HTR-8/SVneo (cell line): Measurements from ENCODE around the gene LGR4.

Experiments used
- DNase-seq: peaks from one replicate; pipeline ENCODE4 v3.0.0; 2011; ENCODE audit warnings: low spot score, mixed read lengths; ENCODE audit not compliant: insufficient read length
- FAIRE-seq: peaks from 2 replicates; lab custom pipeline; 2011; peaks lifted over from hg19 to GRCh38; lab: Jason Lieb, UNC

The LGR4 gene

DNA sequence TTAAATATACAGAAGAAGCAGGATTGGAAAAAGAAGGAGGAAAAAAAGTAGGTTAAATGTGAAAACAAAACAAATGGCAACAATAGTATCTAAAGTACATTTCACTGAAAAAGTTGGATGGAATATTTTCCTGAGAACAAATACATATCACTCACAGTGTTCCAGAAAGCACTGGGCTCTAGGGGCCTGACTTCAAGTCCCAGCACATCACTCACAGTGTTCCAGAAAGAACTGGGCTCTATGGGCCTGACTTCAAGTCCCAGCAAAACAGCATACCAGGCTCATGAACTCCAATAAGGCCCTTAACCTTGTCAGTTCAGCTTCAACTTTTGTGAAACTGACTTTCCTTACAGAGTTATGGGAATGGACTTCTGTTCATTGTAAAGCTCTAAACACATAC, 63.5 kb downstream of the LGR4 start:
- DNase-seq, result no peak
- FAIRE-seq, result no peak

DNA sequence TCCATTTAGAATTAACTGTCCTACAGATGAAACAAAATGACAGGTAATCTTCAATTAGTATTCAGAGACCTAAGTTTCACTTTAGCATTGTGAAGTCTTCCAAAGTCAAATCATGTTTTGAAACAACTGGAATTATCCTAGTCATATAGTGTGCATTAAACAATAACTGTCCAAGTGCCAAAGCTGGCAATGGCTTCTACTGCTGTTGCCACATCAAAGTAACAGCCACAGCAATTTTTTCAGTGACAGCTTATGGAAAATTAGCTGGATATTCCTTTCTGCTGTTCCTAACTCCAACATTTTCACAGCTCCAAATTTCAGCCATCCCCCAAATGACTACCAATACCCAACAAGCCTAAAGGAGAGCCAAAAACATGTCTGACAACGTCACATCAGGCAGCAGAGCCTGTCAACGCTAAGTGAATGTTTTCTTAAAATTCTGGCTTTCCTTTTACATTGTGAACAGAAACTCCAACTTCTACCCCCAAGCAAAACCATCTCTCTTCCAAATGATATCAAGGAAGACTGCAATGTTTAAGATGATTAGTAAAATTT, 64.3 kb downstream of the LGR4 start:
- FAIRE-seq (no peak), DNase-seq (no peak)

DNA sequence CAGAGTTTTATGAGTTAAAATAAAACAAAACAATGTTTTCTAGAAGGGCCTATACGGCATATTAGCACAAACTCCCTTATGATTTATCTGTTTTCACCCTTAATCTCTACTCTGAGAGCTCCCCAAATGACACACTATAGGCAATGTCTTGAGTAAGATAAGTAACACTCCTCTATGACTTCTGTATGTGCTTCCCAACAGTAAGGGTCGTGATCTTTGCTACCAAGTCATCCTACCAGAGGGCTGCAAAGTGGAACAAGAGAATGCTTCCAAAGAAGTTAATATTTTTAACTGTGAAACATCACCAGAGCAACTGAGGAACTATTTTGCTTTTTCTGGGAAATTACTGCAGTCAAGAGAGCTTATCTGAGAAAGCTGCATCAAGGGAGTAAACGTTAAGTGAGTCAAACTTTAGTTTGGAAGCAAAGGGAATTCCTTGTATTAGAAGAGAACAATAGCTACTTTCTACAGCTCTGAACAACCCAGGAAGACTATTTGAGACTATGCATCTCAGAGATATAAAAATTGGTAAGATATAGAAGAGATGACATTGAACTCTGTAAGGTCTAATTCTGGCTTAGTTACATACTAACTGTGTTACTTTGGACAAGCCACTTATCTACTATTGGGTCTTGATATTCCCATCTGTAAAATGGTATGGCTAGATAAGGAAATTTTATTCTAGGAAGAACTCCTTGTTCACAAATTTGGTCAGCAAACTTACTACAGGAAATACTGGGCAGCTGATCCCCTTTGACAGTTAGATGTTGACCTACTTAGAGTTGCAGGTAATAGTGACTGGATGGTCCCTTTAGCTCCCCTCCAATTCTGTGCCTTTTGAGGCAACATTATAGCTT, 65.9 kb downstream of the LGR4 start:
- FAIRE-seq (no peak), DNase-seq (no peak)

DNA sequence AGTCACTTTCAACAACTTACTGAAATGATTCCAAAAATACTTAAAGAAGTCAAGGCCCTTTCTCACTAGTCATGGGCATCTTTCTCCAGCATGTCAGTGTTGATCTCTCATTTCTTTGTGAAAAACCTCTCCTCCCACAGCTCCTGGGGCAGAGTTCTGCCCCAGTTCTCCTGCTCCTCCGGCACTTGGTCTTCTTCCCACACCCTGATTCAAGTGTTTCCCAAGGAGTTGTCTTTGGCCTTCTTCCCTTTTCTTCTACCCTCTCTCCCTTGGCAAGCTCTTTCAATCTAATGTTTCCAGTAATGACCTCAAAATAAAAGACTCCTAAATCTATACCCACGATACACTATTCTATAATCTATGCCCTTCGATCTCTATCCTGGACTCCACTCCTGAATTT, 67.5 kb downstream of the LGR4 start:
- no peak for DNase-seq
- no peak for FAIRE-seq

DNA sequence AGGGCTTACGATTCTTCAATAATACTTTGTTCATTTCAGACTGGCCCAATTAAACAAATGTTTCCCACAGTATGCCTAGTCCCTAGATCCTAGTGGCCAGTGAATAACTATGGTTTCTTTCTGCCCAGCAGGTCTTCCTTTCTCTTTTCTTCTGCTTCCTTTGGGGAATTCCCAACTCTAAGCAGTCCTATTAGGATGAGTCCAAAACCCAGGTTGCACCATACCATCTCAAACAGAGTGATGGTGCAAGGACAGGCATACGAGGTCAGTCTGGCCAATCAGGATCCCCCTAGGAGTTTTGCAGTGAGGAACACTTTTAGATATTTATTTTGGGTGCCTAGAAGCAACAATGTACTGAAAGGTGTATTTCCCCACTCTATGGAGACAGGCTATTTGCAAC, 68.2 kb downstream of the LGR4 start:
- FAIRE-seq (no peak), DNase-seq (no peak)

DNA sequence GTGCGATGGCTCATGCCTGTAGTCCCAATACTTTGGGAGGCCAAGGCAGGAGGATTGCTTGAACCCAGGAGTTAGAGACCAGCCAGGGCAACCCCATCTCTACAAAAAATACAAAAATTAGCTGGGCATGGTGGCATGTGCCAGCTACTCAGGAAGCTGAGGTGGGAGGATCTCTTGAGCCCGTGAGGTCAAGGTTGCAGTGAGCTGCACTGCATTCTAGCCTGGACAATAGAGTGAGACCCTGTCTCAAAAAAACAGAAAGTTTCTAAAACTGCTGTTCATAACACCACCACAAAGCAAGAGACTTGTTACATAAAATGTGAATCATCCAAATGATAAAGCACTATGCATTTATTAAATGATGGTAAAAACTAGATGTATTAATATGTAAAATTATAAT, 69.4 kb downstream of the LGR4 start:
- DNase-seq (no peak), FAIRE-seq (no peak)

DNA sequence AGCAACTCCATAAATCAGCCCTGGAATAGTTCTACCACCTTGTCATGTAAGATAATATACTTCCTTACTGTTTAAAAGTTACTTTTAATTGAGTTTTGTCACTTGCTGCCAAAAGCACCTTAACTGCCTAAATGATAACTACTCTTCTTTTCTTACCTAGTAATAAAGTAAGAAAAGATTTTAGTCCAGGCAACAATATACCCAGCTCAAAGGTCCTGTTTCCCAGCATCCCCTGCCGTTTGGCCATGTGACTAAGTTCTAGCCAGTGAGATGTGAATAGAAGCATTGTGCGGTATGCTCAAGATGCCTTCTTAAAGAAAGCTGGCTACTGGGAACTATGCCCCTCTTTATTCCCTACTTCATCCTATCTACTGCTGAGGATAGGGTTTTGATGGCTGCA, 70.1 kb downstream of the LGR4 start:
- FAIRE-seq (no peak), DNase-seq (no peak)

DNA sequence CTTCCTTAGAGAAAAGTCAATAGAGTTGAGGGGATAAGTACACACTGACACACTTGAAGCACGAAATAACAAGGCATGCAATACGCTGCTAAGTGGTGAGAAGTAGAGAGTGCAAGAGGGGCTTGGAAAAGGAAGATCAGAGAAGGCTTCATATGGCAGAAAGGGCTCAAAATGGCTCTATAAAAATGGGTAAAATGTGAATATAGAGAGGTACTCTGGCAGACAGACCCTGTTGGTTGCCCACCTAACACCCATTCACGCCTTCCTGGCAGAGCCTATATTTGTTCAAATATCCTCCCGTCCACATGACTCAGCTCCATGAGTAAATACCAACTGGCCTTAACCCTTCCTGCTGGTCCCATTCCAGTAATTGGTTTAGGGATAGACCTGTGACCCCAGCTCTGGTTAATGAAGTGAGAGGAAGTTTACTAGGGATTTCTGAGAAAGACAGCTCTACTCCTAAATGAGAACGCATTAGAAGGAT, 70.7 kb downstream of the LGR4 start:
- FAIRE-seq, result no peak
- DNase-seq, result no peak

DNA sequence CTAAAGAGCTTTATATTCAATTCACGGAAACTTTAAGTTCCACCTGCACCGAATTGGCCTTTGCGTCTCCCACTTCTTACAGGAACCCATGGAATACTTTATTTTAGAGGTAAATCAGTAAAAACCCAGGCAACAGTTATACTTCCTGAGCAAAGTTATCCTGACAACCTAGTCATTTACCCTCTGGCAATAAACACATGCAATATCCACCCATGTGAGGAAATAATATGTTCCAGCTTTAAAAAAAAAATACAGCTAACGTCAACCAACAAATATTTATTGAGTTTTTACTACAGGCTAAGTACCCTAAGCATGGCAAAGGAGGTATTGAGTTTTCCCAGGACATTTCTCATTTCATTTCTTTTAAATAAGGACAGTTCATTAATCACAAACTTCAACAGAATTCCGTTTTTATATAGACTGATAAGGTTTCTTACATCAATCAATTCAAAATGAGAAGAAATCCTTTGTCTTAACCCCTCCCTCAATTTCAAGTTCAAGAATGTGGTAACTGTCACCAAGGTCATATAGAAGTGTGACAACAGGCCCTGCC, 71.2 kb downstream of the LGR4 start:
- FAIRE-seq, result no peak
- no peak for DNase-seq

DNA sequence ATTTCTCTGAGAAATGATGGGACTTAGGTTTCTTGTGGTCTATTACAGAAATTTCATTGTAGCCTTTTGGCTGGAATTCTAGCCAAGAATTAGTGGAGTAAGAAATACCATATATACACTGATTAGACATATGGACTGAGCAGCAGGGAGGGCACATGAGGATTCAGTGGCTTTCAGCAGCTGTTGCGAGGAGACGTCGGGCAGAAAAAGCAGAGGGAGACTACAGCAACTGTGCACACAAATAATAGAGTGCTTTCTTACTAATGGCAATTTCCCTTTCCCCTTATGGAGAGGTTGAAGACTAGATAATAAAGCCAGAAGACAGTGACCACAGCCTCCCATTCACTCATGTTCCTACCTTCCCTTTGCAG, 74.2 kb downstream of the LGR4 start:
- FAIRE-seq (no peak), DNase-seq (no peak)

DNA sequence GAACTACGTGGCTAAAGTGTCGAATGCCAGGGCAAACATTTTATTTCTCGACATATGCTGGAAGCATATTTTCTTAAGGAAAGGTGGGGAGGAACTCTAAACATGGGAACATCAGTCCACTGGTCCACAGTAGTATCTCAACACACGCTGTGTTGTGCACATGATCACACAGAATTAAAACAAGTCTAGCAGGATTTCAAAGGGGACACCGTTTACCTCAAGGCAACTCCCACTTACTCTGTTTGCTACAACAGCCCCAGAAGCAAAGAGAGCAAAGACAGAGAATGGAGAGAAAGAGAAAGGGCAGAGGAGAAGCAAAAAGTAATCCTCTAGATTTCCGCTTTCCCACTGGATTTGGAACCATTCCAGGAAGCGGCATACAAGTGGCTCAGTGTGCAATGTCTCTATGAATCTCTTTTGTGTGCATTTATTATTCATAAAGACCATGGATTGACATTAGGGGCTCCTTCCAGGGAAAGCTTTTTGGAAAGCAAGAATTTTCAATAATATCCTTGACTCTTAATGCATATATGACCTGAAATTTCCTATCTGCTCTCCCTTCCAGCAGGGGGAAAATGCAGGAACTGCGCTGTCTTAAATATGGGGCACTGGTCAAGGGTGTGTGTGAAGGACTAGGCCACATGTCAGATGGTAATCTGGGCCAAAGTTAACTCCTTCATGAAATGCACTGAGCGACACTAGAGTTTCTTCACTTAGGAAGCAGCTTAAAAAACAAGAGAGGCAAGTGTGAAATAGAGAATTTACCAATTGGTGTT, 74.8 kb downstream of the LGR4 start:
- FAIRE-seq (no peak), DNase-seq (no peak)

DNA sequence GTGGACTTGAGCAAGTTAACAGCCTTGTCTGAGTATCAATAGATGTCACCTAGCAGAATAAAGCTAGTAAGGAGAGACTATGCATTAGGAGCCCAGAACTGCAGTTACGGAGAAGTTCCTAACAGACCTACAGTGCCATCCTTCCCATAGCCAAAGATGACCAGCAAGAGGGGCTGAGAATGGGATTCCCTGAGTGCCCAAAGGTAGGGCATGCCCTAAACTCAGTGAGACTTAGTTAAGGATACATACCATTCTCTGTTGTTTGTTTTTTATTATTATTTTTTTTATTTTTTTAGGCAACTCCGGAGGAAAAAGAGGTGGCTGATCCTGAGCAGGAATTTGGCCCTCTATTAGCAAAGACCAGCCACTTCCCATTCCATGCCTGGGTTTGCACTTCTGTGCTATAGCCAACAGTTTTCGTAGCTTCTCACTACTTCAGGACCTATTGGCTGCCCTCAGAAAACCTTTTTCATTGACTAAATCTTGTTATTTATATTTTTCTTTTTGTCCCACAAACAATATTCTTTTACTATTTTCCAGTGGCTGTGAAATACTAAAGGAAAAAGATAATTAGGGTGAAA, 76.2 kb downstream of the LGR4 start:
- FAIRE-seq (no peak), DNase-seq (no peak)

DNA sequence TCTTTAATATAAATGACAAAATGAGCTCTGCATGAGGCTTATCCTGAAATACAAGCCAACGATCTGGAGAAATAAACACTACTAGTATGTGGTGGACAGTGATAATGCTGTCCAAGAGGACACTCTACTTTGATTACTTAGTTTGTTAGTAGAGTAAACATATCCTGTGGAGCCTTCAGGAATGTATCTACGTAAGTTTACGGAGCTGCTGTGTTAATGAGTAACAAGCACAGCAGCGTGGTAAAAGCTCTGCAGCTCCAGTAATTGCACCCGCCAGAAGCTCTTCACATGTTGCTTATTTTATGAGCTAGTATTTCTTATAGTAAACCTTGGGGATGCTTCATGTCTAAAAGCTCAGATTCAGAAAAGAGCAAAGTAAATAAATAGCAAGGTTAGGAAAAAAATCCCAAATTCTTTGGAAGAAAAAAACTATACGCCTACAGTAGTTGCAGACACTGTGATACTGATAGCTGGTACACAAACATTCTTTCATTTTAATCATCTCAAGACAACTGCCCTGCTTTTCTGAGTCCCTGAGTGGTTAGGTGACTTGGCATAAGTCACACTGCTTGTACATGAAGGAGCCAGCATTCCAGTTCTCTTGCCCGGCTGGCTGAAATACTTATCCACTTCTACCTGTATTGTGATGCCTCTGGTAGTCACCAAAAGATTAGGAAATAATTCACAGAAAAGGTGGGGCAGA, 76.9 kb downstream of the LGR4 start:
- DNase-seq (no peak), FAIRE-seq (no peak)

DNA sequence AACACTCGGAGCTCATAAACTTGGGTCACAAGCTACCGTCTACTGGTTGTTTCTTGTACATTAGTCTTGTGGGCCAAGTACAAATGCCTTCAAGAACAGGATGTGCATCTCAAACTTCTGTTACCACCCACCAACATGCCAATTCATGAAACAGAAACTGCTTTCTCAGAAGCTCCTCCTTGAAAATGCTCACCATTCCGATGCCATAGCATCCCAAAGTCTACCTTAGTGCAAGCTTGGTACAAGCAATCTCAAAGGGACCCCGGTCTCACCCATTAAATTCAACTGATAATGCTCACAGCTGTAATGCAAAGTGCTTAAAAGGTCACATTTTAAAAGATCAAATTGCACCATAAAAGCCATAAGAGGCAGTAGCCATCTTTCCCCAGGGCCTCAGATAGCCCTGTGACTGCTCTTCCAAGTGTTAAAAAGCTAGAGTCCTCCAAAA, 77.8 kb downstream of the LGR4 start:
- DNase-seq, result no peak
- no peak for FAIRE-seq

DNA sequence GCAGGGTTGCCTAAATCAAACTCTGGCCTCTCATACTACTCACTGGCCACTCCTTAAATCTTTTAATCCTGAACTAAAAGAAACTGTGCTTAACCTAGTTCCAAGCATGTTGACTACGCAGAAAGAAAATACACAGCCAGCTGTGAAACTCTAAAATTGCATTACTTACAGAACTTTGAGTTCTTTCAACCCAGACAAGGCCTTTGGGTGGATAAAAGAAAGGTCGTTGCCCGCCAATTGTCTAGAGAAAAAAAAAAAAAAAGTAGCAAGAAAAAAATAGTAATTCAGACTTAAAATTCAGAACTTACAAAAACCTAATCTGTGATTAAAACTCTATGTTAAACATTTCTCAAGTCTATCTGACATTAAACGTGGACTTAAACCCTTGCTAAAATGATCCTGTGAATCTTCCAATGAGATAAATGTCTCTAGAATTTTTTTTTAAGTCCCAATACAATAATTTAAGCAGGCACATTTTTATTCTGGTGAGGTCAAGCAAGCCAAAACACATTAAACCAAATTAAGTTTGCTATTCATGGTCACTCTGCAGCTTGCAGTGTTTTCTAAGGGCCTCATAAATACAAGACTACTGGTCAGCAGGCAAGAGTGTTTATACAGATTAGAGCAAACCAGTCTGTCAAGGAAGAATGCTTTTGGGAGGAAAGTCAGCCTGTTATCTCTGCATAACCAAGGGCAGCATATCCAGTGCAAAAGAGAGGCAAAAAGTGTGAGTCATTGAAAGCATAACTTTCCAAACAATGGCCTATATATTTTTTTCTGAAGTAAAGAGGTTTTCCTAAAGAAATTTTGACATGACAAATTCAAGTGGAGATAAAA, 80.1 kb downstream of the LGR4 start:
- no peak for DNase-seq
- FAIRE-seq, result no peak

DNA sequence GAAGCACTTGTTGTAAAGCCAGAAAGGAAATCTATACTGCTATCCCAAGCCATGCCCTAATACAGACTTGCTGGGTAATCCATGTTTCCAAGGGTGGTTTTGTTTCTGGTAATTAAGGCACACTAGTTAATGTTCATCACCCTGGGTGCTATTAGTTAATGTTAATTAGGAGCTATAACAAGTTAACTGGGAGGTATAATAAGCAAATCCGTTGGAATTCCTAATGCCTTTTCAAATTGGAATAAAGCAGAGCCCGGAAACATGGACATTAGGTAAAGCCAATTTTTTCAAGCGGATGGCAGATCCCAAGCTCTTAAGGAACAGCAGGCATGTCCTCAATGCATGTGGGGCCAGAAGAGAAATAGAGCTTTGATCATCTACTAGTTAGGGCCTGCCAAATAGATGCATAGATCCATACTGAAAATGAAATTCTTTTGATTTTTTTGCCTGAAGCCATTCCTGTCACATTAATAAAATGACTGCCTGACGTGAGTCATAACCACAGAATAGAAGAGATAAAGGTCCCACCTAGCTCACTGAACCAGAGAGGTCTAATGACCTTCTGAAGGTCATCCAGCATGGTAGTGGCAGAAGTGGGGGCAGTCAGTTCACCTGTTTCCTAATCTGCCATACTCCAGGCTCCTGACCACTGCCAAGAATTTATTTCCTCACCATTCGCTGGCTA, 81.1 kb downstream of the LGR4 start:
- FAIRE-seq, result no peak
- no peak for DNase-seq

DNA sequence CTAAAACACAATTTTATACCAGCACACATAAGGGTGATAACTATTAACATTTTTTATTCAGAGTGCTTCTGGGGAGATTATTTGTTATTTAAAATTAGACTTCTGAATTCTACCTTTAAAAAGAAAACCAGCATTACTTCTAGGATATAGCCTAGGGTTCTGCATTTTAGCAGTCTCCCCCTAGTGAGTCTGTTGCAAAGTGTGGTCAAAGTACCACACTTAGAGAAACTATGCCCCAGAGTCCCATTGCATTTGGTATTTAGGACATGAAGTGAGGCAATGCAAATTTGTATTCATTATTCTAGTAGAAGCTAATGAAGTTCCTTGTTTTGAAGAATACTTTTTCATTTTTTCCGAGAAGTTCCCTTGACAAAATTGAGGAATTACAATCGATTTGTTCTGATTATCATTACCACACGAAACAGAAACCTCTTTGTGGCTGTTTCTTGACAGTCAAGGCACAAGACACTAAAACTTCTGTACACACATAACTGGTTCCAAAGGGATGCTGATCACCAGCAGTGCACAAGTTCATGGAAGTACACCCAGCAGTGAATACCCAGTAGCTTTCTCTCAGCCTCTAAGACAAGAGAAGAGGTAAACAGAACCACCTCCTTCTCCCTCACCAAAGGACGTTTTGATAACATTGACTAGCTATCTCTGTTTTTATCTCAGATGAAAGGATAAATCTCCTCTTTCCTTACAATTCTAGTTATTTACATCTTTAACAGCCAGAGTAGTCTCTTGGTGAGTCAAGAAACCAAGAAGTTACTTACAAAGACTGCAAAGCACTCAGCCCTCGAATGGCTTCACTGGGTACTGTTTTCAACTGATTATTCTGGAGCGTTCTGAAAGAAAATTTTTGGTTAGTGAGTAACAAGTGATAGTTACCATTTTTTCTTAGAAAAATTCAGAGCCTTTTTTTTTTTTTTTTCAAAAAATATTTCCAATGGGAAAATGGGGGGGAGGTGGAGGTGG, 82.0 kb downstream of the LGR4 start:
- FAIRE-seq (no peak), DNase-seq (no peak)
